Mesodermal cell (in vitro differentiated cells): ENCODE data around the gene RBBP6.
"Not testable (repeated sequence)": the region's sequence is repeated elsewhere in the genome, so short reads cannot be mapped to it uniquely, and the experiment has no call there.

Experiments
- H3K27ac ChIP-seq: 2 replicates; pipeline ENCODE4 v1.7.0; 2013; ENCODE audit warnings: mild to moderate bottlenecking, low read depth, low read length, moderate library complexity; ENCODE audit not compliant: severe bottlenecking
- H3K36me3 ChIP-seq: 2 replicates; pipeline ENCODE4 v1.7.1; 2013; ENCODE audit warnings: mild to moderate bottlenecking, low read length, moderate library complexity; ENCODE audit not compliant: control insufficient read depth, insufficient read depth
- H3K4me1 ChIP-seq: one replicate; pipeline ENCODE4 v1.7.1; 2013; ENCODE audit warnings: mild to moderate bottlenecking, low read length; ENCODE audit not compliant: insufficient read depth, control insufficient read depth, poor library complexity, severe bottlenecking
- H3K4me3 ChIP-seq: 2 replicates; pipeline ENCODE4 v1.7.0; 2013; ENCODE audit warnings: low read length, control low read depth, mild to moderate bottlenecking; ENCODE audit not compliant: insufficient read depth, poor library complexity, severe bottlenecking; ENCODE audit errors: extremely low read depth
- H3K9me3 ChIP-seq: 2 replicates; pipeline ENCODE4 v1.7.1; 2013; ENCODE audit warnings: mild to moderate bottlenecking, low read length, moderate library complexity; ENCODE audit not compliant: control insufficient read depth
- WGBS, 2 experiments: methylation state at CpG; one replicate each; pipeline ENCODE4 v1.1.5; 2013; ENCODE audit warnings: missing lambda C conversion rate in 2 of 2; ENCODE audit not compliant: insufficient coverage in 2 of 2; 5-methylcytosine and 5-hydroxymethylcytosine counted together

Gene RBBP6

GRCh38 chr16:24598777-24599437 is 59.5 kb downstream of the RBBP6 start:
- H3K4me3 ChIP-seq: no peak overlapping the region
- WGBS, 2 experiments: 94 to 97% methylated on average over 3 of the region's 8 CpGs
- no peaks in the 10 kb centered on the region for H3K9me3 ChIP-seq
- H3K4me1 ChIP-seq: no peaks in the 10 kb centered on the region
- no peaks in the 10 kb centered on the region for H3K36me3 ChIP-seq
- no peak overlapping the region for H3K27ac ChIP-seq

- H3K4me1 ChIP-seq: peaks cover 10% of the 10 kb centered on the region
- no peak overlapping the region for H3K4me3 ChIP-seq
- no peaks in the 10 kb centered on the region for H3K9me3 ChIP-seq
- no peaks in the 10 kb centered on the region for H3K36me3 ChIP-seq
- H3K27ac ChIP-seq: no peak overlapping the region
- WGBS, 2 experiments: 100% methylated on average over 1 of the region's 4 CpGs; no CpG with 5 or more reads in 1 of the 2 experiments
Measured at GRCh38 chr16:24609417-24609739, 70.0 kb downstream of the RBBP6 start.

- peak overlapping the region; percentile 32 for H3K4me3 ChIP-seq
- no peak overlapping the region for H3K27ac ChIP-seq
- H3K4me1 ChIP-seq: peaks cover 10% of the 10 kb centered on the region
- H3K36me3 ChIP-seq: no peaks in the 10 kb centered on the region
- no peaks in the 10 kb centered on the region for H3K9me3 ChIP-seq
- 2 to 6% methylated on average over 15 to 16 of the region's 22 CpGs for WGBS, 2 experiments
Measured at GRCh38 chr16:24609740-24610415, 70.5 kb downstream of the RBBP6 start.

GRCh38 chr16:24610416-24610755 is 71.0 kb downstream of the RBBP6 start:
- H3K27ac ChIP-seq: no peak overlapping the region
- H3K9me3 ChIP-seq: no peaks in the 10 kb centered on the region
- H3K4me3 ChIP-seq: peak overlapping the region; percentile 32
- WGBS, 2 experiments: 0 to 6% methylated on average over 7 to 12 of the region's 13 CpGs
- H3K4me1 ChIP-seq: peaks cover 10% of the 10 kb centered on the region
- H3K36me3 ChIP-seq: no peaks in the 10 kb centered on the region

GRCh38 chr16:24611310-24611709 is 71.9 kb downstream of the RBBP6 start:
- Histone ChIP-seq H3K4me1 (peaks cover 10% of the 10 kb centered on the region), H3K4me3 (no peak overlapping the region), H3K9me3 (no peaks in the 10 kb centered on the region), H3K27ac (no peak overlapping the region), H3K36me3 (no peaks in the 10 kb centered on the region)
- 89 to 93% methylated on average over 10 to 11 of the region's 11 CpGs for WGBS, 2 experiments

- H3K36me3 ChIP-seq: no peaks in the 10 kb centered on the region
- H3K4me3 ChIP-seq: no peak overlapping the region
- 89 to 94% methylated on average over 2 to 3 of the region's 4 CpGs for WGBS, 2 experiments
- no peaks in the 10 kb centered on the region for H3K9me3 ChIP-seq
- no peak overlapping the region for H3K27ac ChIP-seq
- H3K4me1 ChIP-seq: peaks cover 10% of the 10 kb centered on the region
Measured at GRCh38 chr16:24612656-24613055, 73.3 kb downstream of the RBBP6 start.

GRCh38 chr16:24613267-24613666 is 73.9 kb downstream of the RBBP6 start:
- H3K4me3 ChIP-seq, H3K36me3 ChIP-seq, H3K27ac ChIP-seq, H3K9me3 ChIP-seq: not testable (repeated sequence)
- 95 to 100% methylated on average over 4 of the region's 5 CpGs for WGBS, 2 experiments
- peaks cover 10% of the 10 kb centered on the region for H3K4me1 ChIP-seq

- Histone ChIP-seq H3K9me3 (no peaks in the 10 kb centered on the region), H3K4me1 (no peaks in the 10 kb centered on the region), H3K27ac (no peak overlapping the region), H3K36me3 (no peaks in the 10 kb centered on the region), H3K4me3 (no peak overlapping the region)
- no CpG with 5 or more reads among the region's 2 CpGs for WGBS, 2 experiments
Measured at GRCh38 chr16:24617502-24617901, 78.1 kb downstream of the RBBP6 start.
